Smooth muscle cell (in vitro differentiated cells): ENCODE results near the gene ENPP3. TPM values are rescaled to one million over a fixed set of nuclear protein-coding genes. Genes with fewer than 3 reads are reported as not detected.

Experiments used
- DNase-seq: peaks from one replicate; lab custom pipeline; 2025; ENCODE audit not compliant: unreplicated experiment; lab: John Stamatoyannopoulos, UW
- H2AFZ ChIP-seq: fragments of 200-600 bp; sonication (generic); 2 replicates; pipeline ENCODE4 v1.6.0; 2016; ENCODE audit warnings: antibody characterized with exemption, low read depth, mild to moderate bottlenecking
- H3F3A ChIP-seq: fragments of 200-600 bp; sonication (generic); 2 replicates; pipeline ENCODE4 v1.6.0; 2017; ENCODE audit warnings: antibody characterized with exemption, low read depth
- H3K27ac ChIP-seq: fragments of 200-600 bp; sonication (generic); 2 replicates; pipeline ENCODE4 v1.5.1; 2016; ENCODE audit warnings: low read depth, mild to moderate bottlenecking
- H3K27me3 ChIP-seq: fragments of 200-600 bp; sonication (generic); 2 replicates; pipeline ENCODE4 v1.6.1; 2016; ENCODE audit warnings: low read depth, mild to moderate bottlenecking
- H3K36me3 ChIP-seq: fragments of 200-600 bp; sonication (generic); 2 replicates; pipeline ENCODE4 v1.5.1; 2016; ENCODE audit warnings: low read depth
- H3K4me1 ChIP-seq: fragments of 200-600 bp; sonication (generic); 2 replicates; pipeline ENCODE4 v1.5.1; 2016; ENCODE audit warnings: low read depth
- H3K4me2 ChIP-seq: fragments of 200-600 bp; sonication (generic); 2 replicates; pipeline ENCODE4 v1.6.0; 2016; ENCODE audit warnings: mild to moderate bottlenecking
- H3K4me3 ChIP-seq: fragments of 200-600 bp; sonication (generic); 2 replicates; pipeline ENCODE4 v1.5.1; 2016; ENCODE audit warnings: mild to moderate bottlenecking
- H3K79me2 ChIP-seq: fragments of 200-600 bp; sonication (generic); 2 replicates; pipeline ENCODE4 v1.6.0; 2016; ENCODE audit warnings: low read depth, mild to moderate bottlenecking
- H3K9ac ChIP-seq: fragments of 200-600 bp; sonication (generic); 2 replicates; pipeline ENCODE4 v1.6.0; 2016; ENCODE audit warnings: low read depth
- H3K9me3 ChIP-seq: fragments of 200-600 bp; sonication (generic); replicated peaks from 2 replicates; pipeline ENCODE4 v1.5.1; 2016; ENCODE audit warnings: low read depth
- H4K20me1 ChIP-seq: fragments of 200-600 bp; sonication (generic); 2 replicates; pipeline ENCODE4 v1.6.0; 2016; ENCODE audit warnings: low read depth
- WGBS: methylation state at CpG from one replicate; pipeline ENCODE4 v1.1.7; 2016; ENCODE audit warnings: low lambda C conversion rate; 5-methylcytosine and 5-hydroxymethylcytosine counted together
- polyA plus RNA-seq: library from polyadenylated mRNA; unstranded; fragments of >200 nt; fragmentation: Nextera tagmentation; extraction: Ambion mirVana; gene quantifications from 2 replicates; pipeline ENCODE4 v1.2.1, GENCODE V29; 2016
- total RNA-seq: library from RNA; depleted of rRNA; stranded (reverse); fragments of >200 nt; gene quantifications from 2 replicates; pipeline ENCODE4 v1.2.3, GENCODE V29; 2014
- TF ChIP-seq, protein P1 (sequence below): fragments of 200-600 bp; sonication (generic); IDR thresholded peaks from 2 replicates; pipeline ENCODE4 v1.5.1; 2017; ENCODE audit warnings: borderline replicate concordance, mild to moderate bottlenecking, antibody characterized with exemption; ENCODE audit not compliant: insufficient read depth, poor library complexity, severe bottlenecking

Gene ENPP3
- total and polyA plus RNA-seq, 2 experiments from 2014 or later, result 0.16 to 0.18 TPM

DNA sequence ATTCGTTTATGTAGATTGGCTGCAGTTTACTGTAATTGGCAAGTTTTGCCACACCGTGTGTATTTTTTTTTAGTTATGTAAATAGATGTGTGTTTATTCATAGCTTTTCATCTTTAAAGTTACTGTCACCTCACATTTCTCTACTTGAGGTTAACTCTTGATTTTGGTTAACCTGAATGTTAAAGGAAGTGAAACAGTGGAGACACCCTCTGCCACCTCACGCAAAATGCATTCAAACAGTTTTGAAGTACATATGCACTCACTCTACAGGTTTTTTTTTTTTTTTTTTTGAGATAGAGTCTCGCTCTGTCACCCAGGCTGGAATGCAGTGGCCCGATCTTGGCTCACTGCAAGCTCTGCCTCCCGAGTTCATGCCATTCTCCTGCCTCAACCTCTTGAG lies 46.4 kb downstream of the ENPP3 start:
- TF ChIP-seq, protein P1, sequence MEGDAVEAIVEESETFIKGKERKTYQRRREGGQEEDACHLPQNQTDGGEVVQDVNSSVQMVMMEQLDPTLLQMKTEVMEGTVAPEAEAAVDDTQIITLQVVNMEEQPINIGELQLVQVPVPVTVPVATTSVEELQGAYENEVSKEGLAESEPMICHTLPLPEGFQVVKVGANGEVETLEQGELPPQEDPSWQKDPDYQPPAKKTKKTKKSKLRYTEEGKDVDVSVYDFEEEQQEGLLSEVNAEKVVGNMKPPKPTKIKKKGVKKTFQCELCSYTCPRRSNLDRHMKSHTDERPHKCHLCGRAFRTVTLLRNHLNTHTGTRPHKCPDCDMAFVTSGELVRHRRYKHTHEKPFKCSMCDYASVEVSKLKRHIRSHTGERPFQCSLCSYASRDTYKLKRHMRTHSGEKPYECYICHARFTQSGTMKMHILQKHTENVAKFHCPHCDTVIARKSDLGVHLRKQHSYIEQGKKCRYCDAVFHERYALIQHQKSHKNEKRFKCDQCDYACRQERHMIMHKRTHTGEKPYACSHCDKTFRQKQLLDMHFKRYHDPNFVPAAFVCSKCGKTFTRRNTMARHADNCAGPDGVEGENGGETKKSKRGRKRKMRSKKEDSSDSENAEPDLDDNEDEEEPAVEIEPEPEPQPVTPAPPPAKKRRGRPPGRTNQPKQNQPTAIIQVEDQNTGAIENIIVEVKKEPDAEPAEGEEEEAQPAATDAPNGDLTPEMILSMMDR, result no peak
- H3K27me3 ChIP-seq, result no peaks in the 10 kb centered on the region
- H4K20me1 ChIP-seq, result no peaks in the 10 kb centered on the region
- no peaks in the 10 kb centered on the region for H3K9me3 ChIP-seq
- H2AFZ ChIP-seq, result no peak overlapping the region
- no peak overlapping the region for H3K9ac ChIP-seq
- no peaks in the 10 kb centered on the region for H3K36me3 ChIP-seq
- H3K4me1 ChIP-seq, result no peaks in the 10 kb centered on the region
- no peak for DNase-seq
- no peaks in the 10 kb centered on the region for H3K79me2 ChIP-seq
- H3F3A ChIP-seq, result no peaks in the 10 kb centered on the region
- H3K27ac ChIP-seq, result no peak overlapping the region
- H3K4me3 ChIP-seq, result no peak overlapping the region
- 81% methylated on average over 6 of the region's 6 CpGs for WGBS
- H3K4me2 ChIP-seq, result no peak overlapping the region

DNA sequence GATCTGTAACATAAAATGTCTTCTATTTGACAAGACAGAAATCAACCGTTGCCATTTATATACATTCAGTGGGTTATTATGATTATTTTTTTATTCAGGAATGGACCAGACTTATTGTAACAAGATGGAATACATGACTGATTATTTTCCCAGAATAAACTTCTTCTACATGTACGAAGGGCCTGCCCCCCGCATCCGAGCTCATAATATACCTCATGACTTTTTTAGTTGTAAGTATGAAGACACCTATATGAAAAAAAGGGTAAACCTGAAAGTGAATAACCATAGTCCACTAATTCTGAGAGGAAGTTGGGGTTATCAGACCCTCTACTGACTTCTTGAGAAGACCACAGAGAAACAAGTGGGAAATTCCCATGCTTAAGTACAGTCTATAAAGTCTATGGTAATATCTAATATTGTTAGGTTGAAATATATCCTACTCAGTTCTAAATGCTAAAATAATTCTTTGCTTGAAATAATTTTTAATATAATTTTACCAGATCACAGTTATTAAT lies 48.2 kb downstream of the ENPP3 start:
- Histone ChIP-seq H3K4me3 (no peak overlapping the region), H2AFZ (no peak overlapping the region), H3K4me2 (no peak overlapping the region), H3K9ac (no peak overlapping the region), H3K27ac (no peak overlapping the region), H3K27me3 (no peaks in the 10 kb centered on the region), H3F3A (no peaks in the 10 kb centered on the region), H3K9me3 (no peaks in the 10 kb centered on the region), H4K20me1 (no peaks in the 10 kb centered on the region), H3K4me1 (no peaks in the 10 kb centered on the region), H3K36me3 (no peaks in the 10 kb centered on the region), H3K79me2 (no peaks in the 10 kb centered on the region)
- TF ChIP-seq, protein P1, result no peak
- DNase-seq, result no peak
- 94% methylated on average over 4 of the region's 4 CpGs for WGBS

DNA sequence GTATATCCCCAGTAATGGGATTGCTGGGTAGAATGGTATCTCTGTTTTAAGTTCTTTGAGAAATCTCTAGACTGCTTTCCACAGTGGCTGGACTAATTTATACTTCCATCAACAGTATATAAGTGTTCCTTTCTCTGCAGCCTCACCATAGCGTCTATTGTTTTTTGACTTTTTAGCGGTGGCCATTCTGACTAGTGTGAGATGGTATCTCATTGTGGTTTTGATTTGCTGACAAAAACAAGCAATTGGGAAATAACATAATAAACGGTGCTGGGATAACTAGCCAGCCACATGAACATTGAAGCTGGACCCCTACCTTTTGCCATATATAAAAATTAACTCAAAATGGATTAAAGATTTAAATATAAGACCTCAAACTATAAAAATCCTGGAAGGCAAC lies 49.9 kb downstream of the ENPP3 start:
- no peak overlapping the region for H3K9ac ChIP-seq
- H3K27me3 ChIP-seq, result no peaks in the 10 kb centered on the region
- 95% methylated on average over 3 of the region's 3 CpGs for WGBS
- no peaks in the 10 kb centered on the region for H4K20me1 ChIP-seq
- no peak for DNase-seq
- H3K36me3 ChIP-seq, result no peaks in the 10 kb centered on the region
- no peaks in the 10 kb centered on the region for H3F3A ChIP-seq
- no peaks in the 10 kb centered on the region for H3K79me2 ChIP-seq
- H3K4me2 ChIP-seq, result no peak overlapping the region
- no peaks in the 10 kb centered on the region for H3K9me3 ChIP-seq
- no peak overlapping the region for H3K4me3 ChIP-seq
- TF ChIP-seq, protein P1, result no peak
- no peak overlapping the region for H3K27ac ChIP-seq
- H2AFZ ChIP-seq, result no peak overlapping the region
- H3K4me1 ChIP-seq, result no peaks in the 10 kb centered on the region

DNA sequence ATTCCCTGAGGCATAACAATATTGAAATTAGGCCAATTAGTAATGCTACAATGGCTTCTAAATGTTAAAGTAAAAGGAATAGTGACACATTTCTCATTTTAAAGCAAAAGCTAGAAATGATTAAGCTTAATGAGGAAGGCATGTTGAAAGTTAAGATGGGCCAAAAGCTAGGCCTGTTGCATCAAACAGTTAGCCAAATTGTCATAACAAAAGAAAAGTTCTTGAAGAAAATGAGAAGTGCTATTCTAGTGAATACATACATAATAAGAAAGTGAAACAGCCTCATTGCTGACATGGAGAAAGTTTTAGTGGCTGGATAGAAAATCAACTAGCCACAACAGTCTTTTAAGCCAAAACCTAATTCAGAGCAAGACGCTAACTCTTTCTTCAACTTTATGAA lies 51.2 kb downstream of the ENPP3 start:
- no peaks in the 10 kb centered on the region for H3K4me1 ChIP-seq
- no peaks in the 10 kb centered on the region for H3K27me3 ChIP-seq
- no peak overlapping the region for H3K4me3 ChIP-seq
- no peaks in the 10 kb centered on the region for H3K36me3 ChIP-seq
- no peak overlapping the region for H3K4me2 ChIP-seq
- H4K20me1 ChIP-seq, result no peaks in the 10 kb centered on the region
- TF ChIP-seq, protein P1, result no peak
- H3K79me2 ChIP-seq, result no peaks in the 10 kb centered on the region
- H3K9me3 ChIP-seq, result no peaks in the 10 kb centered on the region
- no peaks in the 10 kb centered on the region for H3F3A ChIP-seq
- no peak for DNase-seq
- no peak overlapping the region for H3K27ac ChIP-seq
- no peak overlapping the region for H3K9ac ChIP-seq
- 95% methylated on average over 1 of the region's 1 CpG for WGBS
- no peak overlapping the region for H2AFZ ChIP-seq
